OCI-LY7 (cell line): ENCODE data around the gene STXBP6. TPM values are rescaled to one million over a fixed set of nuclear protein-coding genes. Genes with fewer than 3 reads are reported as not detected.

ENCODE experiments used
- BruUV-seq: library from RNA; stranded (reverse); fragments of 400-500 nt; replicated peaks from 2 replicates; lab custom pipeline; 2021; lab: Mats Ljungman, UMichigan
- CTCF ChIA-PET: fragments of 300-600 bp; sonication (Branson Sonifier 250); formaldehyde crosslinking; loops from one replicate; lab custom pipeline; 2022; ENCODE audit warnings: antibody characterized with exemption; ENCODE audit not compliant: unreplicated experiment; lab: Charles Lee
- POLR2A ChIA-PET: fragments of 300-600 bp; sonication (Branson Sonifier 250); formaldehyde crosslinking; loops from one replicate; lab custom pipeline; 2022; ENCODE audit warnings: antibody characterized with exemption; lab: Charles Lee
- DNase-seq: peaks from one replicate; pipeline ENCODE4 v3.0.0-alpha.2; 2015; ENCODE audit warnings: low spot score
- H2AFZ ChIP-seq: fragments of 200-600 bp; sonication (generic), shearing (Covaris generic); 2 replicates; pipeline ENCODE4 v1.6.1; 2014; ENCODE audit warnings: mild to moderate bottlenecking, antibody characterized with exemption, low read length, moderate library complexity
- H3K27ac ChIP-seq: fragments of 200-600 bp; sonication (generic); 2 replicates; pipeline ENCODE4 v1.5.1; 2014; ENCODE audit warnings: mixed run types, low read depth, mild to moderate bottlenecking, moderate library complexity, low read length, inconsistent platforms; ENCODE audit not compliant: poor library complexity, severe bottlenecking
- H3K36me3 ChIP-seq: fragments of 200-600 bp; sonication (generic); 2 replicates; pipeline ENCODE4 v1.6.1; 2014; ENCODE audit warnings: mild to moderate bottlenecking, antibody characterized with exemption, low read length, moderate library complexity, mixed read lengths; ENCODE audit not compliant: insufficient read depth
- H3K4me1 ChIP-seq: fragments of 200-600 bp; sonication (generic); 2 replicates; pipeline ENCODE4 v1.5.1; 2014; ENCODE audit warnings: mild to moderate bottlenecking, low read length; ENCODE audit not compliant: insufficient read depth, poor library complexity, severe bottlenecking
- H3K4me2 ChIP-seq: fragments of 200-600 bp; sonication (generic); 2 replicates; pipeline ENCODE4 v1.6.1; 2014; ENCODE audit warnings: mild to moderate bottlenecking, low read length
- H3K4me3 ChIP-seq: fragments of 200-600 bp; sonication (generic); 2 replicates; pipeline ENCODE4 v1.5.1; 2014; ENCODE audit warnings: mild to moderate bottlenecking, low read depth, low read length; ENCODE audit not compliant: poor library complexity, severe bottlenecking
- H3K79me2 ChIP-seq: fragments of 200-600 bp; sonication (generic); 2 replicates; pipeline ENCODE4 v1.6.1; 2016; ENCODE audit warnings: low read depth, mild to moderate bottlenecking, low read length, moderate library complexity, mixed read lengths; ENCODE audit not compliant: insufficient read depth
- H3K9me2 ChIP-seq: fragments of 200-600 bp; sonication (generic); 2 replicates; pipeline ENCODE4 v1.6.1; 2016; ENCODE audit warnings: mild to moderate bottlenecking, low read length, mixed read lengths; ENCODE audit not compliant: insufficient read depth
- H3K9me3 ChIP-seq: fragments of 200-600 bp; sonication (generic); 2 replicates; pipeline ENCODE4 v1.6.1; 2014; ENCODE audit warnings: mild to moderate bottlenecking, mixed run types, low read length, mixed read lengths
- H4K20me1 ChIP-seq: fragments of 200-600 bp; sonication (generic); 2 replicates; pipeline ENCODE4 v1.6.1; 2014; ENCODE audit warnings: mild to moderate bottlenecking, antibody characterized with exemption, low read length, moderate library complexity, mixed read lengths; ENCODE audit not compliant: insufficient read depth
- CTCF ChIP-seq: fragments of 200-600 bp; sonication (generic); conservative IDR thresholded peaks from 2 replicates; pipeline ENCODE4 v1.5.1; 2014; ENCODE audit warnings: mild to moderate bottlenecking, antibody characterized with exemption, low read length, moderate library complexity, mixed read lengths
- EZH2phosphoT487 ChIP-seq: fragments of 200-600 bp; sonication (generic); IDR thresholded peaks from 2 replicates; pipeline ENCODE4 v1.6.1; 2018; ENCODE audit warnings: low read depth, borderline replicate concordance, mild to moderate bottlenecking, mixed run types, antibody characterized with exemption, low read length, moderate library complexity, mixed read lengths
- intact Hi-C: fragments of 100-400 bp; cut with micrococcal nuclease; formaldehyde crosslinking; loops from one replicate; pipeline ENCODE4 v1.10.0; 2022; ENCODE audit not compliant: unreplicated experiment
- total RNA-seq, 2 experiments: library from RNA; depleted of rRNA in 1 of 2; stranded (reverse); fragments of >200 nt in 1 of 2; shearing (Covaris generic) in 1 of 2; gene quantifications; 2 replicates each; pipeline ENCODE4 v1.2.3, GENCODE V29; 2014 to 2022

Gene STXBP6
- total RNA-seq, 2 experiments from 2014 or later, result 0.48 TPM; not detected in 1

- Histone ChIP-seq H2AFZ (no peak overlapping the region), H3K9me3 (no peaks in the 10 kb centered on the region), H3K4me3 (no peak overlapping the region), H3K4me1 (no peaks in the 10 kb centered on the region), H3K9me2 (no peaks in the 10 kb centered on the region), H4K20me1 (no peaks in the 10 kb centered on the region), H3K27ac (no peak overlapping the region), H3K4me2 (no peak overlapping the region), H3K36me3 (no peaks in the 10 kb centered on the region), H3K79me2 (no peaks in the 10 kb centered on the region)
- CTCF ChIA-PET, result no interaction called here
- POLR2A ChIA-PET, result interaction anchor here (0.5 kb wide), 1 partner anchor 22 kb away, joined by 3 read pairs; no protein-coding TSS in a partner anchor
- no TSS peak for BruUV-seq
- DNase-seq, result no peak
- intact Hi-C loops, result no loop called here
- TF ChIP-seq EZH2phosphoT487, result no peak
- no peak for TF ChIP-seq CTCF
Observed at GRCh38 chr14:24853446-24853845, 196.5 kb downstream of the STXBP6 start.

- H3K4me2 ChIP-seq, result no peak overlapping the region
- no peak overlapping the region for H3K27ac ChIP-seq
- DNase-seq, result no peak
- no peaks in the 10 kb centered on the region for H3K36me3 ChIP-seq
- intact Hi-C loops, result no loop called here
- no peak overlapping the region for H2AFZ ChIP-seq
- no peaks in the 10 kb centered on the region for H3K4me1 ChIP-seq
- ChIA-PET CTCF (no interaction called here), POLR2A (no interaction called here)
- H4K20me1 ChIP-seq, result no peaks in the 10 kb centered on the region
- no peak overlapping the region for H3K4me3 ChIP-seq
- no peaks in the 10 kb centered on the region for H3K9me3 ChIP-seq
- H3K9me2 ChIP-seq, result no peaks in the 10 kb centered on the region
- no TSS peak for BruUV-seq
- TF ChIP-seq CTCF, result no peak
- no peak for TF ChIP-seq EZH2phosphoT487
- no peaks in the 10 kb centered on the region for H3K79me2 ChIP-seq
Observed at GRCh38 chr14:24852312-24853060, 197.5 kb downstream of the STXBP6 start.

GRCh38 chr14:24851837-24852236, 198.1 kb downstream of the STXBP6 start:
- Histone ChIP-seq H3K4me2 (no peak overlapping the region), H3K27ac (no peak overlapping the region), H3K36me3 (no peaks in the 10 kb centered on the region), H2AFZ (no peak overlapping the region), H3K4me3 (no peak overlapping the region), H3K9me2 (no peaks in the 10 kb centered on the region), H3K9me3 (no peaks in the 10 kb centered on the region), H4K20me1 (no peaks in the 10 kb centered on the region), H3K4me1 (no peaks in the 10 kb centered on the region), H3K79me2 (no peaks in the 10 kb centered on the region)
- ChIA-PET POLR2A (no interaction called here), CTCF (no interaction called here)
- BruUV-seq, result no TSS peak
- TF ChIP-seq CTCF (no peak), EZH2phosphoT487 (no peak)
- no peak for DNase-seq
- intact Hi-C loops, result no loop called here
